Esophagus squamous epithelium (tissue), 4 donors: ENCODE results near the gene ZNF831.

ENCODE experiments used
- CTCF ChIP-seq, 6 experiments: fragments of 450-650 bp in 4 of 6; fragments of 200-600 bp in 2 of 6; sonication (generic) in 2 of 6; IDR thresholded peaks; one replicate each; pipeline ENCODE4 v1.5.1; 2016 to 2019; ENCODE audit warnings: antibody characterized with exemption in 6 of 6, mild to moderate bottlenecking in 4 of 6, moderate library complexity in 4 of 6
- POLR2A ChIP-seq, 4 donors: fragments of 450-650 bp; IDR thresholded peaks; one replicate each; pipeline ENCODE4 v1.6.1; 2017; ENCODE audit warnings: antibody characterized with exemption in 4 of 4, mild to moderate bottlenecking in 4 of 4, moderate library complexity in 3 of 4

DNA sequence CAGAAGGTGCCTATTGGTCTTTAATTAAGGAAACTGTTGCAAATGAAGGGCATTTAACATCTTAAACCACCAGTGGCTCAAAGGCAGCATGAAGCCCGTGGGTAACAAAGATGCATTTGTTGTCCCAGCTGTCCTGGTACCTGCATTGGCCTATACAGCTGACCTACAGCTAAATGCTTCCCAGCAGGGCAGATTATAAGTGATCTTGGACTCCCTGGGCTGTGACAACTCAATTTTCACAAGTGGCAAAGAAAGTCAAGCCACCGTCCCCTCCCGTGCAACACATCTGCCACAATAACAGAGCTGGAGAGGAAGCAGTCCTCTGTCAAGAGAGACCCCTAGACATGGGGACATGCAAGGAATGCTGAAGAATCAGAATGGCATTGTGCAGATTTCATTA lies 105.2 kb downstream of the ZNF831 start:
- TF ChIP-seq POLR2A (IDR thresholded peaks at IDR 0.05) (no peak), CTCF (IDR thresholded peaks at IDR 0.05) (no peak)
